Cardiac muscle cell (in vitro differentiated cells and primary cell): ENCODE measurements around the gene KIF5C. TPM values are rescaled to one million over a fixed set of nuclear protein-coding genes. Genes with fewer than 3 reads are reported as not detected.

Experiments
- DNase-seq, 2 donors: peaks; one replicate each; pipeline versions ENCODE4 v3.0.0 to v3.0.0-alpha.2; 2010 to 2017; ENCODE audit warnings: low read depth in 1 of 2, low spot score in 1 of 2
- H3K27ac ChIP-seq: fragments of 200-600 bp; sonication (generic); 2 replicates; pipeline ENCODE4 v1.5.1; 2016
- H3K27me3 ChIP-seq: fragments of 200-600 bp; sonication (generic); 2 replicates; pipeline ENCODE4 v1.6.0; 2016; ENCODE audit warnings: control low read depth
- H3K36me3 ChIP-seq: fragments of 200-600 bp; sonication (generic); 2 replicates; pipeline ENCODE4 v1.5.1; 2016; ENCODE audit warnings: control low read depth
- H3K4me1 ChIP-seq: fragments of 200-600 bp; sonication (generic); 2 replicates; pipeline ENCODE4 v1.8.1; 2017; ENCODE audit warnings: low read depth, mild to moderate bottlenecking, mixed run types
- H3K4me3 ChIP-seq: fragments of 200-600 bp; sonication (generic); 2 replicates; pipeline ENCODE4 v1.5.1; 2016; ENCODE audit warnings: mild to moderate bottlenecking
- H3K9me3 ChIP-seq: fragments of 200-600 bp; sonication (generic); 2 replicates; pipeline ENCODE4 v1.5.1; 2017; ENCODE audit warnings: low read depth, mild to moderate bottlenecking, control low read depth
- polyA plus RNA-seq: library from polyadenylated mRNA; unstranded; fragments of >200 nt; fragmentation: Nextera tagmentation; extraction: Ambion mirVana; gene quantifications from 2 replicates; pipeline ENCODE4 v1.2.1, GENCODE V29; 2016
- total RNA-seq: library from RNA; depleted of rRNA; stranded (reverse); fragments of >200 nt; gene quantifications from 2 replicates; pipeline ENCODE4 v1.2.3, GENCODE V29; 2016
- TF ChIP-seq, protein P1 (sequence below): IDR thresholded peaks from 2 replicates; pipeline ENCODE4 v1.5.1; 2012; ENCODE audit warnings: low read depth, mild to moderate bottlenecking, low read length

KIF5C gene
- total and polyA plus RNA-seq, 2 experiments from 2014 or later: 0.82 to 3.0 TPM

DNA sequence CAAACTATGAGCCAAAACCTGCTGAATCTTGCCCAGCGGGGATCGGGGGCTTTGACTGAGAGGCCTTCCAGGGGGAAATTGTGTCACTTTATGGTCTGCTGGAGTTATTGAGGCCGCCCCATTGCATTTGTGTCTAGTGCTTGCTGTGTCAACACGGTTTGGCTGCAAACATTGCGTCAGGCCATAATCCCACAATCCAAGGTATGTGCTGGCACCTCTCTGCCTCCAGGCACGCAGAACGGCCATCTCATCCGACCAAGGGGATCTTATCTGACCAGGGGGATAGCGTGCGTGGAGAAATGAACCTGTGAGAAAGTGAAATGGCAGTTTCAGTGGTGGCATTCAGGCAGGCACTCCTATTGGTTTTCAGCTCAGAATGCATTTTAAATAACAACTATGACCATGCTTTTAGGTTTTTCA, 145.4 kb downstream of the KIF5C start:
- peaks cover 12% of the 10 kb centered on the region for H3K4me1 ChIP-seq
- no peaks in the 10 kb centered on the region for H3K9me3 ChIP-seq
- no peak overlapping the region for H3K27ac ChIP-seq
- H3K36me3 ChIP-seq: no peaks in the 10 kb centered on the region
- TF ChIP-seq, protein P1, sequence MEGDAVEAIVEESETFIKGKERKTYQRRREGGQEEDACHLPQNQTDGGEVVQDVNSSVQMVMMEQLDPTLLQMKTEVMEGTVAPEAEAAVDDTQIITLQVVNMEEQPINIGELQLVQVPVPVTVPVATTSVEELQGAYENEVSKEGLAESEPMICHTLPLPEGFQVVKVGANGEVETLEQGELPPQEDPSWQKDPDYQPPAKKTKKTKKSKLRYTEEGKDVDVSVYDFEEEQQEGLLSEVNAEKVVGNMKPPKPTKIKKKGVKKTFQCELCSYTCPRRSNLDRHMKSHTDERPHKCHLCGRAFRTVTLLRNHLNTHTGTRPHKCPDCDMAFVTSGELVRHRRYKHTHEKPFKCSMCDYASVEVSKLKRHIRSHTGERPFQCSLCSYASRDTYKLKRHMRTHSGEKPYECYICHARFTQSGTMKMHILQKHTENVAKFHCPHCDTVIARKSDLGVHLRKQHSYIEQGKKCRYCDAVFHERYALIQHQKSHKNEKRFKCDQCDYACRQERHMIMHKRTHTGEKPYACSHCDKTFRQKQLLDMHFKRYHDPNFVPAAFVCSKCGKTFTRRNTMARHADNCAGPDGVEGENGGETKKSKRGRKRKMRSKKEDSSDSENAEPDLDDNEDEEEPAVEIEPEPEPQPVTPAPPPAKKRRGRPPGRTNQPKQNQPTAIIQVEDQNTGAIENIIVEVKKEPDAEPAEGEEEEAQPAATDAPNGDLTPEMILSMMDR: no peak
- no peaks in the 10 kb centered on the region for H3K27me3 ChIP-seq
- H3K4me3 ChIP-seq: no peak overlapping the region
- DNase-seq: no peak

DNA sequence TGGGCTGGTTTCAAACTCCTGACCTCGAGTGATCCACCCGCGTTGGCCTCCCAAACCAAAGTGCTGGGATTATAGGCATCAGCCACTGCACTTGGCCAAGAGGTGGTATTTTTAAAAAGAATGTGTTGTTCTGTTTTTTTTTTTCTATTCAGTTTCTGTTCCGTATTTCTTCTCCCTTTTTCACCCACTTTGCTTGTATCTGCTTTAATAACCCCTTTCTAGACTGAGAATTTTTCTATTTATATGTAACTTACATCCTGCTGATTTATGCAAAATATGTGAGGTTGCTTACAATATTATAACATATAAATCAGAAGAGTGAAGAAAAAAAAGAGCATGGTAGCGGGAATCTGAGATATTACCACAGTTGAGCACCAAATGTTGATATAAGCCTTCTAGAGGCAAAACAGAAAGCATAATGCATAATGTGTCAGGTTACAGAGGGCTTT, 146.3 kb downstream of the KIF5C start:
- no peak for DNase-seq
- no peak overlapping the region for H3K4me3 ChIP-seq
- no peaks in the 10 kb centered on the region for H3K36me3 ChIP-seq
- H3K27ac ChIP-seq: no peak overlapping the region
- H3K4me1 ChIP-seq: peaks cover 4% of the 10 kb centered on the region
- no peaks in the 10 kb centered on the region for H3K27me3 ChIP-seq
- TF ChIP-seq, protein P1: no peak
- no peaks in the 10 kb centered on the region for H3K9me3 ChIP-seq

DNA sequence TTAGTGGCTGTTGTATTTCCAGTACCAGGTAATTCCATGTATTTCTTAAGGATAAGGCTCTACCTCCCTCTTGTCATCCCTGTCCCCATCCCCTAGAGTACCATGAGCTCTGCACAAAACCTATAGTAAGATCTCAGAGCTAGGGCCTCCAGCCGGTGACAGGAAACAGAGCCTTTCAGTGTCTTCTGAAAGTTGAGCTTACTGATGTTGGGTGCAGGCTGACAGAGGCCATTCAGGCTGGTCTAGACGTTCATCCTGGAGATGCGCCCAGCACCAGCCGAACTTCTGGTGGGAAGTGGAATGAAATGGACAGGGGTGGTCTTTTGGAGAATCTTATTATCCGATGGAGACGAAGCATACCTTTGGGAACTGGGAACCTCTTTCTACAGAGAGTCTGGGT, 146.7 kb downstream of the KIF5C start:
- peaks cover 4% of the 10 kb centered on the region for H3K4me1 ChIP-seq
- no peaks in the 10 kb centered on the region for H3K36me3 ChIP-seq
- H3K4me3 ChIP-seq: no peak overlapping the region
- H3K9me3 ChIP-seq: no peaks in the 10 kb centered on the region
- no peak overlapping the region for H3K27ac ChIP-seq
- DNase-seq: no peak
- H3K27me3 ChIP-seq: no peaks in the 10 kb centered on the region
- TF ChIP-seq, protein P1: no peak

DNA sequence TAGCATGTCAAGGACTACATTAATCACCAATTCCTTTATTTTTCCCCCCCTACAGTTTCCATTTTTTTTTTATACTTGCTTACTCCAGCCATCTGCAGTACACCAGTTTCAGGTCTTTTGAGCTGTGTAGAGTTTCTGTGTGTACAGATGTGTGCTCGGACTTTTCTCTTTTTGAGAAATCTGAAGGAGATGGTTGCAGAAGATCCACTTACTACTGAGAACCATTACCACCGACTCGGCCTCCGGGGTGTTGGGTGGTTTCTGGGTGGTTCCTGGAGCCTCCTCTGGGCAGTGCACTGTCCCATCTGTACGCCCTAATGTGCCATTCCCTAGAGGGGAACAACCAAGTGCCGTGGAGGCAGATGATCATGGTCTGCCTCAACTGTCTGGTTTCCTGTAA, 148.1 kb downstream of the KIF5C start:
- Histone ChIP-seq H3K9me3 (no peaks in the 10 kb centered on the region), H3K27me3 (no peaks in the 10 kb centered on the region), H3K36me3 (no peaks in the 10 kb centered on the region), H3K4me3 (no peak overlapping the region), H3K4me1 (peaks cover 4% of the 10 kb centered on the region), H3K27ac (no peak overlapping the region)
- no peak for DNase-seq
- TF ChIP-seq, protein P1: no peak

GRCh38 chr2:149027590-149028250, 152.7 kb downstream of the KIF5C start:
- no peaks in the 10 kb centered on the region for H3K27me3 ChIP-seq
- DNase-seq: no peak
- no peak overlapping the region for H3K27ac ChIP-seq
- H3K9me3 ChIP-seq: no peaks in the 10 kb centered on the region
- H3K36me3 ChIP-seq: no peaks in the 10 kb centered on the region
- H3K4me1 ChIP-seq: no peaks in the 10 kb centered on the region
- no peak overlapping the region for H3K4me3 ChIP-seq
- TF ChIP-seq, protein P1: no peak

GRCh38 chr2:149028377-149028776, 153.3 kb downstream of the KIF5C start:
- Histone ChIP-seq H3K27me3 (no peaks in the 10 kb centered on the region), H3K4me1 (no peaks in the 10 kb centered on the region), H3K27ac (no peak overlapping the region), H3K9me3 (no peaks in the 10 kb centered on the region), H3K36me3 (no peaks in the 10 kb centered on the region), H3K4me3 (no peak overlapping the region)
- DNase-seq: no peak
- TF ChIP-seq, protein P1: no peak
